ENCODE results near the gene VANGL2. TPM values are rescaled to one million over a fixed set of nuclear protein-coding genes. Genes with fewer than 3 reads are reported as not detected.

The VANGL2 gene
- total and polyA plus RNA-seq, 2 of the 4 experiments (the other 2 are of a cell fraction) = 0.36 to 3.6 TPM

DNA sequence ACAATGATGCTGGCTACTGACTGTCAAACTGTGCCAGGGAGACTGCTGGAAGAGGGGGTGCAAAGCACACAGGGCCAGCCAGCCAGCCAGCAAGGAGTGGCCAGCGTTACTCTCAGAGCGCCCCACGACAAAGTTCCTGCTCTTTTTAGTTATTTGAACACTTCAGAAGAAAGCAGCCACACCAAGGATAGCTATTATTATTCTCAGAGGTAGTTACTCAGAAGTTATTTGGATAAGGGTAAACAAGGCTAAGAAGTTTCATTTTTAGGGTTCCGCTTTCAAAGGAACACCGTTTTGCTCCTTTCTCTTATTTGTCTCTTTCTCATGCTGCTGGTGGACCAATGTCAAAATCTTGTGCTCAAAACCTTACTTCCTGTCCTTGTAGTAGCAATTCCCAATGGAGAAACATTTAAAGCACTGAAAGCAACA, 59.9 kb downstream of the VANGL2 start:
- Histone ChIP-seq H3K4me1 (ENCODE audit: control insufficient read depth, insufficient read depth, low read length) (no peaks in the 10 kb centered on the region), H3K56ac (ENCODE audit: extremely low read depth, insufficient read depth, low read length) (no peak overlapping the region), H3K79me1 (ENCODE audit: low read depth in 1 of 2, low read length in 2 of 2) (no peaks in the 10 kb centered on the region), H3K14ac (replicated peaks; ENCODE audit: low read depth, low read length) (no peak overlapping the region), H4K5ac (ENCODE audit: low read depth, low read length) (no peak overlapping the region), H3K23ac (ENCODE audit: low read depth, low read length) (no peak overlapping the region), H3K18ac (ENCODE audit: low read depth, low read length) (no peak overlapping the region), H2AK9ac (replicated peaks; ENCODE audit: low read depth, low read length, poor library complexity) (no peak overlapping the region), H3K9me3 (ENCODE audit: control insufficient read depth, insufficient read depth, low read length) (no peaks in the 10 kb centered on the region), H2BK120ac (ENCODE audit: low read depth, low read length) (no peak overlapping the region), H4K91ac (ENCODE audit: insufficient read depth, low read depth, low read length) (no peak overlapping the region), H3K36me3 (ENCODE audit: control insufficient read depth, insufficient read depth, low read length) (no peaks in the 10 kb centered on the region), H3K27me3 (ENCODE audit: control insufficient read depth, insufficient read depth, low read length) (no peaks in the 10 kb centered on the region), H3K27ac (ENCODE audit: insufficient read depth, low read length) (no peak overlapping the region), H3K4ac (ENCODE audit: low read depth, low read length) (no peak overlapping the region), H2BK15ac (ENCODE audit: low read depth, low read length) (no peak overlapping the region), H3K4me3 (ENCODE audit: insufficient read depth, low read depth, low read length) (no peak overlapping the region), H2AFZ (replicated peaks; ENCODE audit: low read length, poor library complexity) (no peak overlapping the region), H3K9ac (ENCODE audit: low read depth, low read length) (no peak overlapping the region), H4K8ac (ENCODE audit: low read depth in 2 of 2, low read length in 2 of 2) (no peak overlapping the region), H2BK20ac (ENCODE audit: low read depth, low read length) (no peak overlapping the region), H3K4me2 (ENCODE audit: low read depth, low read length) (no peak overlapping the region), H3K9me1 (ENCODE audit: insufficient read depth, low read length) (no peaks in the 10 kb centered on the region), H4K20me1 (ENCODE audit: insufficient read depth, low read length) (no peaks in the 10 kb centered on the region), H2BK5ac (ENCODE audit: low read depth, low read length, poor library complexity, severe bottlenecking) (no peak overlapping the region), H2AK5ac (ENCODE audit: low read depth, low read length) (no peak overlapping the region)
- no peak for ATAC-seq (ENCODE audit: low read depth)
- no peak for TF ChIP-seq FOS (IDR thresholded peaks at IDR 0.05; ENCODE audit: low read depth, low read length)
- TF ChIP-seq CHD1 (IDR thresholded peaks at IDR 0.05; ENCODE audit: low read depth, low read length) = no peak
- TF ChIP-seq MXI1 (IDR thresholded peaks at IDR 0.05; ENCODE audit: borderline replicate concordance, low read depth, low read length) = no peak
- TF ChIP-seq, protein P1, sequence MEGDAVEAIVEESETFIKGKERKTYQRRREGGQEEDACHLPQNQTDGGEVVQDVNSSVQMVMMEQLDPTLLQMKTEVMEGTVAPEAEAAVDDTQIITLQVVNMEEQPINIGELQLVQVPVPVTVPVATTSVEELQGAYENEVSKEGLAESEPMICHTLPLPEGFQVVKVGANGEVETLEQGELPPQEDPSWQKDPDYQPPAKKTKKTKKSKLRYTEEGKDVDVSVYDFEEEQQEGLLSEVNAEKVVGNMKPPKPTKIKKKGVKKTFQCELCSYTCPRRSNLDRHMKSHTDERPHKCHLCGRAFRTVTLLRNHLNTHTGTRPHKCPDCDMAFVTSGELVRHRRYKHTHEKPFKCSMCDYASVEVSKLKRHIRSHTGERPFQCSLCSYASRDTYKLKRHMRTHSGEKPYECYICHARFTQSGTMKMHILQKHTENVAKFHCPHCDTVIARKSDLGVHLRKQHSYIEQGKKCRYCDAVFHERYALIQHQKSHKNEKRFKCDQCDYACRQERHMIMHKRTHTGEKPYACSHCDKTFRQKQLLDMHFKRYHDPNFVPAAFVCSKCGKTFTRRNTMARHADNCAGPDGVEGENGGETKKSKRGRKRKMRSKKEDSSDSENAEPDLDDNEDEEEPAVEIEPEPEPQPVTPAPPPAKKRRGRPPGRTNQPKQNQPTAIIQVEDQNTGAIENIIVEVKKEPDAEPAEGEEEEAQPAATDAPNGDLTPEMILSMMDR (conservative IDR thresholded peaks at IDR 0.05; ENCODE audit: low read depth, low read length) = no peak
- no peak for TF ChIP-seq BHLHE40 (IDR thresholded peaks at IDR 0.05; ENCODE audit: low read depth, low read length)
- TF ChIP-seq RFX5 (IDR thresholded peaks at IDR 0.05; ENCODE audit: low read depth, low read length) = no peak
- TF ChIP-seq RAD21 (IDR thresholded peaks at IDR 0.05; ENCODE audit: low read length) = no peak
- no peak for TF ChIP-seq ELK1 (IDR thresholded peaks at IDR 0.05; ENCODE audit: borderline replicate concordance, low read depth, low read length)
- TF ChIP-seq POLR2A (IDR thresholded peaks at IDR 0.05; ENCODE audit: low read depth, low read length) = no peak
- no peak for TF ChIP-seq RCOR1 (IDR thresholded peaks at IDR 0.05; ENCODE audit: insufficient replicate concordance, low read length)
- TF ChIP-seq MAFK (IDR thresholded peaks at IDR 0.05; ENCODE audit: low read depth, low read length) = no peak
- no peak for TF ChIP-seq SMC3 (IDR thresholded peaks at IDR 0.05; ENCODE audit: low read depth, low read length)
- TF ChIP-seq, protein P2, sequence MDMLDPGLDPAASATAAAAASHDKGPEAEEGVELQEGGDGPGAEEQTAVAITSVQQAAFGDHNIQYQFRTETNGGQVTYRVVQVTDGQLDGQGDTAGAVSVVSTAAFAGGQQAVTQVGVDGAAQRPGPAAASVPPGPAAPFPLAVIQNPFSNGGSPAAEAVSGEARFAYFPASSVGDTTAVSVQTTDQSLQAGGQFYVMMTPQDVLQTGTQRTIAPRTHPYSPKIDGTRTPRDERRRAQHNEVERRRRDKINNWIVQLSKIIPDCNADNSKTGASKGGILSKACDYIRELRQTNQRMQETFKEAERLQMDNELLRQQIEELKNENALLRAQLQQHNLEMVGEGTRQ (IDR thresholded peaks at IDR 0.05; ENCODE audit: low read depth, low read length) = no peak
- no peak for TF ChIP-seq NFE2L2 (IDR thresholded peaks at IDR 0.05; ENCODE audit: low read depth, low read length)
- intact Hi-C loops (cut with micrococcal nuclease) = no loop called here
- no CpG with 5 or more reads among the region's 5 CpGs for WGBS, 2 experiments (ENCODE audit: extremely low coverage in 2 of 2, insufficient read length in 1 of 2)
- BruUV-seq (replicated peaks) = no TSS peak
- in situ Hi-C loops (cut with MboI; ENCODE audit: low sequenced_read_pairs) = no loop called here
- POLR2A ChIA-PET (ENCODE audit: unreplicated experiment) = no interaction called here
- CTCF ChIA-PET = no interaction called here
- DNase-seq = no peak
- dilution Hi-C loops (cut with HindIII; ENCODE audit: low sequenced_read_pairs, unreplicated experiment) = no loop called here

Measured in IMR-90 (cell line).